Measurements from ENCODE around the gene TMEM11.

DNA sequence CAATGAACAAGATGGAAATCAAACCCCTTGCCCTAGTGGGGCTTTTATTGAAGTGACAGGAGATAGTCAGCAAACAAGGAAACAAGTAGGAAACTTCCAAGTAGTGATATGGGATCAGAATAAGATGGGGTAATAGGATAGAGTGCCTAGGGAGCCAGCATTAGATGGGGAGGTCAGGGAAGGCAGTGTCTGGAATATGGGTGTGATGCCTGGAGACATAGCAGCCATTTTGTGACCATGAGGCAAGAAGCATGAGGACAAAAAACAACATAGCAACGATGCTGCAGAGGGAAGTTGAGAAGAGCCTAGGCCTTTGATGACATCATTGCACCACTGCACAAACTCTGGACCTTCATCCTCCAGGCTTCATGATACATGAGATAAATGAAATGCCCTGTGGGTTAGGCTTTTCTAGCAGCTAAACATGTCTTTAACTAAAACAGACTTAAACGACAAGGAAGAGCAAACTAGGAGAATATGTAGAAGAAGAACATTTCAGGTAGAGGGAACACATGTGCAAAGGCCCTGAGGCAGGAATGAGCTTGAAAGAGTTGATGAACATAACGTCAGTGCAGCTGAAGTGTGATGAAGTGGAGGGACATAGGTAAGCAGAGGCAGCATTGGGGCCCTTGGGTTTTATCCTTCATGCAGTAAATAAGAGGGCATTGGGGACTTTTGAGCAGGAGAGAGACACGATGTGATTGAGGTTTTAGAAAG lies 18.2 kb upstream of the TMEM11 start:
- TF ChIP-seq CTCF (IDR thresholded peaks at IDR 0.05 in 8 of 11, conservative IDR thresholded peaks at IDR 0.05 in 3 of 11) (no peak), POLR2A (IDR thresholded peaks at IDR 0.05) (no peak)
